Smooth muscle cell of the brain vasculature (primary cell): ENCODE results near the gene RAET1E.

ENCODE experiments used
- DNase-seq: peaks from one replicate; pipeline ENCODE4 v3.0.0-alpha.2; 2012; ENCODE audit warnings: low read depth, low spot score

RAET1E gene

GRCh38 chr6:149891259-149891658 lies 6.7 kb downstream of the RAET1E start:
- DNase-seq: no peak

DNA sequence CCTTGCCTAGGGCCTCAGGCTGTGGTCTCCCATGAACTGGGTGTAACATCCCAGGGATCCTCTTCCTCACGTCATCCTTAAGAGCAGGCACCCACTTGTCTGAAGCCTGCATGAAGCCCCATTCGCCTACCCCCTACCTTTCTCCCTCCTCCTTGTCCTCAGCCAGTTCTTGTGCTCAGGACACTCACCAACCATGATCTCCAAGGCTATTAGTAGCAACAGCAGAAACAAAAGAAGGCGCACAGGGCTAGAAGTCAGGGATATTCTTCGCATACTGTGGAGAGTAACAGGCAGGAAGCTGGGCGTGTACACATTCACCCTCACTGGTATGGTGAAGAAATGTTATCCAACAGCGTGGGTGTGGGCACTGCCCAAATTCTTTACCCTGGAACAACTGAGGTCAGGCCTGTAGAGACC lies 7.3 kb downstream of the RAET1E start:
- no peak for DNase-seq

DNA sequence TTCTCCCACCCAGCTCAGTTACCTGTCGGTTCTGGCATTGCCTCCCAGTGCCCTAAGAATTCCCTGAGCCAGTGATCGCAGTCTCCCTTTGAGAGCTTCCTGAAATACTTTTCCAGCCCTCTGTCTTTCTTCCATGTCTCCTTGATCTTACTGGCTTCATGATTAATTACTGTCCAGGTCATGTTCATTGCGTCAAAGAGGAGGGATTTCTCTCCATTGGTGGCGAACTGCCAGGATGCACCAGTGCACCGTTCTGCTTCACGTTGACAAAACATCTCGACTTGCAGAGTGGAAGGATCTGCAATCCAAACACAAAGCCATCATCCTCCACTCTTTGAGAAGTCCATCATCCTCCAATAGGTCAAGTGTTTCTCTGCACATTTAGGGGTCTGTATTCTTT lies 8.6 kb downstream of the RAET1E start:
- no peak for DNase-seq

DNA sequence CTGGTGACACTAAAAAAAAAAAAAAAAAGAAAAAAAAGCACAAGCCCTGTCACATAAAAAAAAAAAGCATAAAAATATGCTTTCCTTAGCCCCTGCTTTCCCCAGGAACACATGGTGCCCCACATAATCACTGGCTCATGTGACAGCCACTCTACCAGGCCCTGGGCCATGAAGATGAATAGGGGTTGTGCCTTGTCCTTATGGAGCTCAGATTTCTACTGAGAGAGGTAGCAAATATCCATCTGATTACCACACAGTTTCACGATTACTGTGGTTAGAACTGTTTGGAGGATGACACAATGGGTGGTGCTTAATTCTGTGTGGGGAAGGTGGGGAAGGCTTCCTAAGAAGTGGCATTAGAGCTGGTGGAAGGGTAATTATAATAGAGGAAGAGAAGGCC lies 9.3 kb downstream of the RAET1E start:
- DNase-seq: no peak

- DNase-seq: no peak
Measured at GRCh38 chr6:149888093-149888492, 9.8 kb downstream of the RAET1E start.

- no peak for DNase-seq
Measured at GRCh38 chr6:149887343-149887742, 10.6 kb downstream of the RAET1E start.

DNA sequence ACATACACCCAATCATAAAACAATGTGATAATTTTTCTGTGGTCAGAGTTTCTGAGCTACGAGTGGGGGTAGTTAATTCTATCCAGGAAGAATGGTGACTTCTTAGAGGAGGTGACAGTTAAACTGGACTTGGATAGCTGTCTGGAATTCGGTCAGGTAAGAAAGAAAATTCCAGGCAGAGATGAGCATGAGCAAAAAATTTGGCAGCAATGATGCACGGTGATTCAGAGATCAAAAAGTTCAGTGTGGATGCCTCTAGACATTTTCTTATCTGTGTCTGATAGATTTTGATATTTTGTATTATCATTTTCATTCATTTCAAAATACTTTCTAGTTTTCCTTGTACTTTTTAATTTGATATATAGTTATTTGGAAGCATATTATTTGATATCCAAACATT lies 12.0 kb downstream of the RAET1E start:
- DNase-seq: no peak

GRCh38 chr6:149884617-149885016 lies 13.3 kb downstream of the RAET1E start:
- DNase-seq: no peak

DNA sequence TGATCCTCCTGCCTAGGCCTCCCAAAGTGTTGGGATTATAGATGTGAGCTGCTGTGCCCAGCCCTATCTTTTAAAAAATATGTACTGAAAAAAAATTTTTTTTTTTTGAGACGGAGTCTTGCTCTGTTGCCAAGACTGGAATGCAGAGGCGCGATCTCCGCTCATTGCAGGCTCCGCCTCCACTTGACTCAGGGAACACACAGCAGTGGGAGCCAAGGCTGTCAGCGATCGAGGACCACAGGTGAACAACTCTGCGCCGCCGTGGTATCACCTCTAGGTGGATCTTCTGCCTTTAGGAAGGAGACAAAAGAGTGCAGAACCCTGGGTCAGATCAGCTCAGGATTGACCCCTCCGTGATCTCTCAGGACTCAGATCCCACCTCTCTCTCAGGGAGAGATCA lies 13.7 kb downstream of the RAET1E start:
- no peak for DNase-seq

DNA sequence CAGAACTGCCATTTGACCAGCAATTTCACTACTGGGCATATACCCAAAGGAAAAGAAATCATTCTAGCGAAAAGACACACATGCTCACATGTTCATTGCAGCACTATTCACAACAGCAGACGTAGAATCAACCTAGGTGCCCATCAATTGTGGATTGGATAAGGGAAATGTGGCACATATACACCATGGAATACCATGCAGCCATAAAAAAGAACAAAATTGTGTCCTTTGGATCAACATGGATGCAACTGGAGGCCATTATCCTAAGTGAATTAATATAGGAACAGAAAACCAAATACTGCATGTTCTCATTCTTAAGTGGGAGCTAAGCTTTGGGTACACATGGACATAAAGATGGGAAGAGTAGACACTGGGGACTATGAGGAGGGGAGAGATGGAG lies 16.1 kb downstream of the RAET1E start:
- no peak for DNase-seq

GRCh38 chr6:149881066-149881766 lies 16.7 kb downstream of the RAET1E start:
- DNase-seq: no peak

DNA sequence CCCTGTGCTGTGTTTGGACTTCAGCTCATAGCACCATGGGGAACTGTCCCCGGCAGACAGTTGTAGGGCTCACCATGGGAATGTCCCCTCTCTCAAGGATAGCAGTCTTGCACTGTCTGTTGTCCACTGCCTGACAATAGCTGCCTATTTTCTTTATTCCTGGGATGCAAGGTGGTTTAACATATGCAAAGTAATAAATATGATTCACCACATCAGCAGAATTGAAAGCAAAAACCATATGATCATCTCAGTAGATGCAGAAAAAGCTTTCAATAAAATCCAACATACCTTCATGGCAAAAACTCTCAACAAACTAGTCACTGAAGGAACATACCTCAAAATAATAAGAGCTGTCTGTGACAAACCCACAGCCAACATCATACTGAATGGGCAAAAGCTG lies 20.3 kb downstream of the RAET1E start:
- DNase-seq: no peak

GRCh38 chr6:149876241-149876933 lies 21.5 kb downstream of the RAET1E start:
- DNase-seq: no peak

- no peak for DNase-seq
Measured at GRCh38 chr6:149872233-149872632, 25.7 kb downstream of the RAET1E start.

DNA sequence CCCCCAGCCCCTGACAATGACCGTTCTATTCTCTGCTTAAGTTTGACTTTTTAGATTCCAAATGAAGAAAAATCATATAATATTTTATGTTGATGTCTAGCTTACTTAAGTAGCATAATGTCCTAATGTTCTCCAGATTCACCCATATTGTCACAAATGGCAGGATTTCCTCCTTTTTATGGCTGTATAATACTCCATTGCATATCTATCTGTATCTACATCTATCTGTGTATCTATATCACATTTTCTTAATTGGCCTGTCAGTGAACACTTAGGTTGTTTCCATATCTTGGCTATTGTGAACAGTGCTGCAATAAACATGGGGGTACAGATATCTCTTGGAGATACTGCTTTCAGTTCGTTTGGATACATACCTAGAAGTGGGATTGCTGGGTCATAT lies 26.7 kb downstream of the RAET1E start:
- no peak for DNase-seq

DNA sequence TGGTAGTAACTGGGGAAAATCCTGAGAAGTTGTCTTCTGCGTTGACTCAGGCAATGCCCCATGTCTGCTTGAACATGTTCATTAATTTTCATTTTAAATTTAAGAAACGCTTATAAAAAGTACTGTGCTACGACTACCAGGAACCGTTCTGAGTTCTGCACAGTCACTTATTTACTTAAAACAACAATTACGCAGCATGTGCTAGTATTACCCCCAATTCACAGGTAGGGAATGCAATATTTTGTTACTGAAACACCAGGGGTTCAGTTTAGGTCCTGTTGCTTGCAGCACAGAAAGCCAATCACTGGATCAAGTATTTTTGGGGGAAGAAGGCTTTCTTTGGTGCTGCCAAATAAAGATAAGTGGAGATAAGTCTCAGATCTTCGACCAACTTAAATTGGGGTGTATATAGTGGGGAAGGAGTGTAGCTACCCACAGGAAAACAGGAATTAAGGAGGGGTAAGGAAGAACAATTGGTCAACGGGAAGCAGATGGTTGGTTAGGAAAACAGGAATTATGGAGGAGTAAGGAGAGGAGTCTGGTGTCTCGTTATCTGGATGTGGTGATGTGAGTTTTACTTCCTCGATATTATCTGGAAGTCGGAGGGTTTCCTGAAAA lies 28.5 kb downstream of the RAET1E start:
- no peak for DNase-seq

GRCh38 chr6:149867876-149868640 lies 29.9 kb downstream of the RAET1E start:
- DNase-seq: no peak

GRCh38 chr6:149864578-149865535 lies 33.1 kb downstream of the RAET1E start:
- no peak for DNase-seq

DNA sequence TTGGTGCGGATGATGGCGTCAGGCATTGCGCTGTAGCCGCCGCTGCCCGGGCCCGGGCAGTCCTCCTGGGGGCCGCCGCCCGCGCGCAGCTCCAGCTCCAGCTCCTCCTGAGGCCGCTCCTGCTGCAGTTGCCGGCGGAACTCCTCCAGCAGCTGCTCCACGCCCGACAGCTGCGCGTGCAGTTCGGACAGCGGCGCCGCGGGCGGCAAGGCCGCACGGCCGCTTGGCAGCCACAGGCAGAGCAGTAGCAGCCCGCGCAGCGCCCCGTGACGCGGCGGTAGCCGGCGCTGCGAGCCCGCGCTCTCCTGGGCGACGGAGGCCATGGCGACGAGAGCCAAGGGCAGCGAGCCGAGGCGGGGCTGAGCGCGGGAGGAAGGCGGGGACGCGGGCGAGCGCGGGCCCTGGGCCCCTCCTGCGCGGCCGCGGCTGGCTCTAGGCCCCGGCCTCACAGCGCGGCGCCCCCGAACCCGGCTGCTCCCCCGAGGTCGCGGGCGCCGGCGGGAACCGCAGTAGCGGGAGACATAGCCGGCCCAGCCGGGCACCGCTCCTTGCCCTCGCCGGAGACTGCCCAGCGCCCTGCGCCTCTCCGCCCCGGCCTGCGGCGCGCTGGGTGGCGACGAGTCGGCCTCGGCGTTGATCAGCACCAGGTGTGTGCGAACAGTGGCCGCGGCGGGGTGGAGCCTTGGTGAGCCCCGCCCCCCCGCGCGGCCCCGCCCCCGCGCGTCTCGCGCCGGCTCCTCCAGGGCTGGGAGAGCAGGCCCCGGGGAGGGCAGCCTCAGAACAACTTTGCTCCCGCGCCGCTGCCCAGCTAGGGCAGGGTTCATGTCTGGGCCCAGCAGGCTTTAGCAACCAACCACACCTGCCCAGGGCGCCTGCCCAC lies 34.0 kb downstream of the RAET1E start, which contains the start of gene LRP11:
TSS of gene LRP11 (minus strand) at position 662 of the 880 bp plus-strand sequence. CDS start at position 323, 339 bp downstream.
- DNase-seq: no peak
